GM19239 (cell line): ENCODE measurements around the gene CCDC169.
"Not testable (repeated sequence)": the region's sequence is repeated elsewhere in the genome, so short reads cannot be mapped to it uniquely, and the experiment has no call there.

Experiments
- DNase-seq: peaks from one replicate; pipeline ENCODE4 v3.0.0; 2011; ENCODE audit warnings: low spot score; ENCODE audit not compliant: insufficient read length
- FAIRE-seq: peaks from 2 replicates; lab custom pipeline; 2011; peaks lifted over from hg19 to GRCh38; lab: Jason Lieb, UNC

The CCDC169 gene

DNA sequence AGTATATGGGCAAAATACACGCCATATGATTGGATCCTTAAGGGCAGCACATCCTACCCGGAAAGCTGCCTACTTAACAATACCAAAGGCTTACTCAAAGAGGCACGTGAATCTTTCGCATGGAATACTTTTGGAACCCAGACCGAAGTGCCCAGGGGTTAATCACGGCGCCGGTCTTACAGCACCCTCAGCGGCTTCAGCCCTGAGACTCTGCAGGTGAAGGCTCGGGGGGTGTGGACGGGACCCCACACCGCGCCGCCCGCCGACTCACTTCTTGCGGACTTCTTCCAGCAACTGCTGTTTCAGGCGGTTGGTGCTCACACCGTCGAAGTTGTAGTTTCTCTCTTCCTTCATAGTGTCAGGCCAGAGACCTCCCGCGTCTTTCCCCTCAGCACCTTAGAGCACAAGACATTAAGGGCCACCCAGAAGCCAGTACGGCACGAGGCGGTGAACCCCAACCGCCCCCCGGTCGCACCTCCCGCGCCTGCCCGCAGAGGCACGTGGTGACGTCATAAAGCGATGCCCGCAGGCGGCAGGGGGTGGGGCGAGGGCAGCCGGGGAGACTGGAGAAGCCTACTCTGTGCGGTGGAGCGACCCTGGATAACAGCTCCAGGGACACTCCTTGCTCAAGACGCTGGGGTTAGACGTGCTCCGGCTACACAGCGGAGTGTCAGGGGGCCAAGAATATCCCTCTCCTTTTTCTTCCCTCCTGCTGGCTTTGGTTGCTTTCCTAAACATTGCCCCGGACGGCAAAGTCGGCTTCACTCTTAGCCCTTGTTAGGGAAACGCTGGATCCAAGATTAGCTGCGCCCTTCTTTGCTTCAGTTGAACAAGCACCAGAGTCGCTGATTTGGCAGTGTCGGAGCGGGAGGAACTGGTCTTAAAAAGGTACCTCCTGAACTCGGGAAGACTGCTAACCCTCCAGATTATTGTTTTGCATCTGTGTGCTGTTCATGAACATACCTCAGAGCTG lies at the start of gene CCDC169:
Gene CCDC169 (minus strand): TSS at position 449 of the 973 bp plus-strand sequence. CDS start 95 bp downstream, at position 354.
- DNase-seq (no peak), FAIRE-seq (peak; percentile 77)

DNA sequence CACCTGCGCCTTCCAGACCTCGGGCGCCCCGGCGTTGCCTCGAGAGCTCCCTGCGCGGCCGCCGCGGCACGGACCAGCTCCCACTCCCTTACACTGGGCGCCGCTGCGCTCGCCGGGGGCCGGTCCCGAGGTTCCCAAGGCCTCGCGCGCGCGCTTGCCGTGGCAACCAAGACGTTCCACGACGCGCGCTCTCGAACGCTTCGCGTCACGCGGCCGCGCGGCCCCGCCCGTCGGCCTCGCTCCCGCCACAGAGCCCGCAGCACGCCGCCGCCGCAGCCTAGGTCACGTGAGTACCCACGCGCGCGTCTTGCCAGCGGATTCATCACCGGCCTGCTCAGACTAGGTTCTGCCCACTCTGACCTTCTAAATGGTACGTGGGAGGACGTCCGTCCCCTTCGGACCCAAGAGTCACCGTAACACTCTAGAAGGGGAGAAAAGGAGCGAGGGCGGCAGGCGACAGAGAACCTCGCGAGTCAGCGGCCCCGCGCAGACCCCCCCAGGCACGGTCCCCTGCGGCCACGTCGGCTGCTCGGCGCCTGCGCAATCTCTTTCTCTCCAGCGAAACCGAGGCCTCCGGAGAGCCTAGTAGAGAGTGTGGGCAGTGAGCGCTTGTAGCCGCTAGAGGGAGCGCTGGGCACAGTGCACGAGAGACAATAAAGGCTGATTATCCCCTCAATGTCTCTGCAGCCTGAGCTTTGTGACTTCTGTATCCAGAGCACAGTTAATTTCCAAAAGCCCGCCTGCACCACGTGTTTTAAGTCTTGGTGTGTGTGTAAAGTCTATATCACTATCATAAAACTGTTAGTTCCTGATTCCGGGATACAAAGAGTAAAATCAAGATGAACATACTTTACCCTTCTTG lies 48.8 kb upstream of the CCDC169 start, which contains the start of gene SPART:
Gene SPART (minus strand): TSS at position 173 of the 862 bp plus-strand sequence. CDS start 10,564 bp downstream, outside the sequence.
- FAIRE-seq (peak; percentile 75), DNase-seq (peak; percentile 63)

DNA sequence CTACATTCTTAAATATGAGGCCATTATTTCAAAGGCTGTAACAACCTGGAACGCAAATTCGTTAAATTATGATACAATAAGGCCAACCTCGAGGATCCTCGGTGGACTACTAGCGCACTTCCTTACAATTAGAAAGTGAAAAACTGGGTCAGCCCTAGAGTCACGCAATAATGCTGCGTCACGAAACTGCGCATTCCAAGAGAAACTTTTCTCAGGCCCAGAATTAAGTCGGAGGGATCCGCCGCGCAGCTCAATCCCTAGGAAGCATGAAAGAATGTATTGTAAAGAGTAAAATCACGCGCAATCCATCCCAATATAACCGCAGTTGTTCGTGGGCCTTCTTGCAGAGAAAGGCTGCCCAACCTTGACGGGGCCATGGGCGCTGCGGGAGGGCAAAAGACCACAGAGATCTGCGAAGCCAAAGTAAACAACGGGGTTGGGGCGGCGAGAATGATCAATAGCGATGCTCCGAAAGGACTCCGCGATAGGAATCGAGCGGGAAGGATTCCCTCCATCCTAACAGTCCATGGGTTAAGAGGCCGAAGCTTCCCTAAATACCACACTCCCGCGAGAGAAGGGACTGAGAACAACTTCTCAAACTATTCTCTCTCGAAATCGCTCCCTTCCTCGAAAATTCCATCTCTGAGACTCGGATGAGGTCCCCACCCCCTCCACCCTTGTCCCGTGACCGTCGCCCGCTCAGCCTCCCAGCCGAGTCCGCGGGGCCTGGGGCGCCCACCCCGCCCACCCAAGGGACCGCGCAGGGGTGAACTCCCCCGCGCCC lies 48.0 kb upstream of the CCDC169 start:
- FAIRE-seq (peak; percentile 76), DNase-seq (no peak)

DNA sequence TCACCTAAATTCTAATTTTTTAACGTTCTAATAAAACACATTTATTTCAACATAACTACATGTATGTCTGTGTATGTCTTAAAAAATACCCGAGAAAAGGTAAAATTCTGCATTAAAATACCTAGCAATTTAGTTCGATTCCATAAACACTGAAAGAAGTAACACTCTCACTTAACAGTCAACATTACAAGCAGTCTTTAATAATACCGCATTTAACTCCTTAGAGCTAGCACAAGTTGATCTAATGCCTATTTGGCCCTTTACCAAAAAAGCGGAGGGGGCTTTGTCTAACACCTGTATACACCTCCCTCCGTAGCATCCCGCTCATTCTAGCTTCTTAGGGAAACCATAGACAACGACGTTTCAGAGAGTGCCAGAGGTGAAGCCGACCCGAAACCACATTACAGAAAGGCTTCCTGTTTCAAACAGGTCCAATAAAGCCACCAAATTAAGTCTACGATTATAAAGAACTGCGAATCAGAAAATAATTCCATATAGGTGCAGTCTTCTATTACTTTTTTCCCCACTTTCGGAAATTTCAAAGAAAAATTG lies 47.3 kb upstream of the CCDC169 start:
- FAIRE-seq (no peak), DNase-seq (no peak)

DNA sequence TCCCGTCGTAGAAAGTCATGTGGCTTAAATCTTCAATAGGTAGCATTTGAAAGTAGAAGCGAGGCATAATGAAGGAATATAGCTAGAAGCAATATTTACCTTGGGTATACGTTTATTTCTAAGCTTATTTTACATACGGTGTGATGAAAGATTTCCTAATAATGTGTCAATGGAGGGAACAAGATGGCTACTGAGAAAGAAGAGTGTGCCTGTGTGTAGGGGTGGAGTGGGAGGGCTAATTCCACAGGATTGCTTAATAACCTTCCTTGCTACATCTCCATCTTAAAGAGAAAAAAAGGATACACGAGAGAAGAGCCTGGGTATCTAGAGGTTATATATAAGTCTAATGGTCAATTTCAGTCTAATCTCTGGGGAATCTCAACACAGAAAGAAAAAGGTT lies 46.6 kb upstream of the CCDC169 start:
- DNase-seq (no peak), FAIRE-seq (no peak)

DNA sequence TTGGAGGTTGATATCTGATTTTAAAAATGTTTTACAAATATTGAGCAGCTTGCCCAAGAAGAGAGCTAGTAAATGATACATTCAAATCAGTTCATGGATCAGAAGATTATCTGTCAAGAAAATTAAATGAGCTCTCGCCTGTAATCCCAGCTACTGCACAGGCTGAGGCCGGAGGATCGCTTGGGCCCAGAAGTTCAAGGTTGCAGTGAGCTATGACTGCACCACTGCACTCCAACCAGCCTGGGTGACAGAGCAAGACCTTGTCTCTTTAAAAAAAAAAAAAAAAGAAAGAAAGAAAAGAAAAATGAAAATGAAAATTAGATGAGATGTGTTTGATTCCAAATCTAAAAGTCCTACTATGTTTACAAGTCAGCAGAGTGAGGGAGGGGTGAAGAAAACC lies 46.2 kb upstream of the CCDC169 start:
- FAIRE-seq (no peak), DNase-seq (no peak)

DNA sequence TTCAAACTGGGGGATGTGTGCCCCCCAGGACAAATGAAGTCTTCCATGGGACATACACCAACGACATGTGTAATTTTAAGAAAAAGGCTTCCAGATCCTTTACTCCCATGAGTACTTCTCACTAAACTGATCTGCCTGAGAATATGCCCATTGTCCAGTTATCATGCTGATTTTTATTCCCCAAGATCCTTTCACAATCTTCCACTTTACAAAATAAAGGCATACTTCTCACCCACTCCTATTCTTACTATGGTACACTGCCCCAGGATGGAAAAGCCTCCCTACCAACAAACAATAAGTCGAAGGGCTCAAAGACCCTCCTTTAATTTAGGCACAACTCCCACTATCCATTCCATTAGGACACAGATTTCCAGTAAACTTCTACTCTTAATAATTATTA lies 45.1 kb upstream of the CCDC169 start:
- FAIRE-seq, result no peak

DNA sequence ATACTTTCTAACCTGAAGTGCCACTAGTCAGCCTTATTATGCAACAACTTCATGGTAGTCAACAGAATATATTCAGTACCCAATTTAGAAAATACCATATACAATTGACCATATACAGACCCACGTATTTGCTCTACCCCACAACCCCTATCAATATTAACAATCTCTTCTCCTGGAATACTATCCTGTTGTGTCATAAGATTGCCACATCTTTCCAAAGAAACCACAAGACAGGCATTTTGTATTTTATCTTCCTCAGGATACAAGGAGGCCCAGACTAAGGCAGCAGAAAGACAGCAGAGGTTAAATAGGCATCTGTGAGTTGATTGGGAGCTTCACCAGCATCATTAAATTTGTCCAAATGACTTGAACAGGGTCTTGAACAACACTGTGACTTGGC lies 44.1 kb upstream of the CCDC169 start:
- FAIRE-seq (no peak), DNase-seq (no peak)

More for the DNA sequence above, 45.1 kb upstream of the CCDC169 start:
- DNase-seq, result no peak

DNA sequence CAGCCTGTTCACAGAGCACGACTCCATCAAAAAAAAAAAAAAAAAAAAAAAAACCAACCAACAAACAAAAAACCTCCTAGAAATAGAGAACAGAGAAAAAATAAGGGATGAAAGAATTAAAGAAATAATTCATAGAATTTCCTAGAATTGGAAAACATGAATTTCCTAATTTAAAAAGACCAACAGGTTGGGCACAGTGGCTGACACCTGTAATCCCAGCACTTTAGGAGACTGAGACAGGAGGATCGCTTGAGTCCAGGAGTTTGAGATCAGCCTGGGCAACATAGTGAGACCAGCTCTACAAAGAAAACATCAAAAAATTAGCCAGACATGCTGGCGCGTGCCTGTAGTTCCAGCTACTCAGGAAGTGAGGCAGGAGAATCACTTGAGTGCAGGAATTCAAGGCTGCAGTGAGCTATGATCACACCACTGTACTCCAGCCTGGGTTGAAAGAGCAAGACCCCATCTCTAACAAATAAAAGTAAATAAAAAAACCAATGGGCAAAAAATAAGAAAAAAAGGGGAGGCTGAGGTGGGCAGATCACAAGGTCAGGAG lies 42.1 kb upstream of the CCDC169 start:
- DNase-seq (no peak), FAIRE-seq (no peak)

DNA sequence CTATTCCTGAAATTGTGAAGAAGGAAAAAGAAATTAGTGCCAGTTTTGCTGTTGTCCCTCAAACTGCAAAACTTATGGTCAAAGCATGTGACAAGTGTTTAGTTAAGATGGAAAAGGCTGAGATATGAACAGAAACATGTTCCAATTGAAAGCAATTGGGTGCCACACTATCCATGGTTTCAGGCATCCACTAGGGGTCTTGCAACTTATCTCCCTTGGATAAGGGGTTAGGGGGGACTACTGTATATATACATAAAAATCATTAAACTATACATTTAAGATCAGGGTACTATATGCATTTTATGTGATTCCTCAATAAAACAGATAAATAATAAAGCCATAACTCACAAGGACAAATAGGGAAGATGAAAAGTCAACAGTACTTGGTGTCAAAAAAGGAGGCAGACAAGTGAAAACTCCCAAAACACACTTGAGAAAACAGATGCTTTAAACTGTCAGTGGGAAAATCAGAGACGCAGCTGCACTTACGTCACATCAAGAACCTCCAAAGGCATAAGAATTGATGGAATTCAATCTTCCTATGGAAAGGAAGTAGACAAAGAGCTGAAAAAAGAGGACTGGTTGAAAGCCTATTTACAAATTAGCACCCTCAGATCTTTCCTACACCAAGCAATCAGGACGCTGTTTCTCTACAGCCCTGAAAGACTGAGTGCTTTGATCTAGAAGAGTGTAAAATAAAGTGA lies 40.5 kb upstream of the CCDC169 start:
- DNase-seq (no peak), FAIRE-seq (no peak)

DNA sequence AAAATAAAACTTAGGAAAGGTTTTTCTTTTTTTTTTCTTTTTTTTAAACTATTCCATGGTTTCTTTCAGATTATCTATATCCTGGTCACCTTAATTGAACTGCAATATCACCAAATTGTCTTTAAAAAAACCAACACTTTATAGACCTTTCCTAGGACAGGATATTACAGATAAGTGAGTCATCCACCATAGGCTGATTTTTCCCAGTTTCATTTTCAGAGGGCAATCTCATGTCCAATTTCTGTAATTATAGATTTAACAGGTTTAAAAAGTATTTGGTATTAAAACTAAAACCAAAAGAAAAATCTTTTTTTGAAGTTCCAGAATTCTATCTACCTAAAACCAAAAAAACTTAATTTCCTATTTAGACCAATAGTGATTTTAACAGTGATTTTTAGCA lies 35.4 kb upstream of the CCDC169 start:
- FAIRE-seq (no peak), DNase-seq (no peak)

DNA sequence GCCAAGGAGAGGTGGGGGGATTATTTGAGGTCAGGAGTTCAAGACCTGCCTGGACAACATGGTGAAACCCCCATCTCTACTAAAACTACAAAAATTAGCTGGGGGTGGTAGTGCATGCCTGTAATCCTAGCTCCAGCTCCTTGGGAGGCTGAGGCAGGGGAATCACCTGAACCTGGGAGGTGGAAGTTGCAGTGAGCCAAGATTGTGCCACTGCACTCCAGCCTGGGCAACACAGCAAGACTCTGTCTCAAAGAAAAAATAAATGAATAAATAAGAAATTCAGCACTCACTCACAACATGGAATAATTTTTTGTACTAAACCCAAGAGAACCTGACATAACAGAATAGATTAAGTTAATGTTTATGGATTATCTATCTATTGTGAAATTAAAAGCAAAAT lies 34.6 kb upstream of the CCDC169 start:
- FAIRE-seq, DNase-seq: not testable (repeated sequence)

DNA sequence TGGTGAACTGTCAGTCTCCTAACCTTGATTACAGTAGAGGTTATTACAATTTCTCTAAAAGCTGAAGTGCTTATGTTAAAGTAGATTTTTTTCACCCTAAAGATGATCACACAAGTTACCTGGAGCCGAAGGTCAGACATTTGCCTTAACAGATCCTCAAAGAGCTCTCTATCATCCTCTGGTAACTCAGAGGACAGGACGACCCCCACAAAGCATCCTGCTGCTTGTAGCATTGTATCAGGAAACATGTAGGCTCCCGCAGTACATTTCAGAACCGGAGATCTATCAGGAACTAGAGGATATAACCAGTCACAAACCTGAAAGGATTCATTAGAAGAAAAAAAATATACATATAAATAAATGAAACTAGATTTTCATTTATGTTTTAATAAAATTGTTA lies 33.7 kb upstream of the CCDC169 start:
- DNase-seq, result no peak
- FAIRE-seq, result no peak

DNA sequence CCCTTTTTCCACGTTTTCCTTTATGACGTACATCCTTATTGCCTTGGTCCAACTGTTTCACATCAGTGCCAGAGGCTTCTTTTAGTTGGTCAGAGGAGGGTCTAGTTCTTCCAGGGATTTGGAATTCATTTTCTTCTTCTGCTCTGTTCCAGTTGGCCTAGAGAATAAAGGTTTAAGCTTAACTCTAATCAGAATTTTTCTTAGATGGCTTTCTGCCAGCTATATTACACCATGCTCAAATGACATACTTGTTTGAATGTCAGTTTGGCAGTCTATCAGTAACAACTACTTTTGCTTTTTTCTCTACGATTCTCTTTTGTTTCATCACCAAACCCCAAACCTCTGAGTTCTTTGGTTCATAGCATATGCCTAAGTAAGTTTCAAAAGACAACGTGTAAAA lies 31.7 kb upstream of the CCDC169 start:
- DNase-seq (no peak), FAIRE-seq (no peak)

DNA sequence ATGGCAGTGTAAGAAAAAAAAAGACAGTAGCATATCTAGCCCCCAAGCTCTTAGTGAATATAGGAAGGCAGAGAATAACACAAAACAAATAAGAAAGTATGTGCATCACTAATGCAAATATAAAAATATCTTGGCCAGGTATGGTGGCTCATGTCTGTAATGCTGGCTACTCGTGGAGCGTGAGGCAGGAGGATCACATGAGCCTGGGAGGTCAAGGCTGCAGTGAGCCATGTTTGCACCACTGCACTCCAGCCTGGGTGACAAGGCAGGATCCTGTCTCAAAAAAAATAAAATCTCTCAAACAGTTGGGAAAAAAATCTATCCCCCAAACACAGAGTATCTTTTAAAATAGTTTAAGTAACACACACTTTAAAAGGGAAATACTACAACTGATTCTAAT lies 31.2 kb upstream of the CCDC169 start:
- DNase-seq, result no peak
- FAIRE-seq, result no peak

DNA sequence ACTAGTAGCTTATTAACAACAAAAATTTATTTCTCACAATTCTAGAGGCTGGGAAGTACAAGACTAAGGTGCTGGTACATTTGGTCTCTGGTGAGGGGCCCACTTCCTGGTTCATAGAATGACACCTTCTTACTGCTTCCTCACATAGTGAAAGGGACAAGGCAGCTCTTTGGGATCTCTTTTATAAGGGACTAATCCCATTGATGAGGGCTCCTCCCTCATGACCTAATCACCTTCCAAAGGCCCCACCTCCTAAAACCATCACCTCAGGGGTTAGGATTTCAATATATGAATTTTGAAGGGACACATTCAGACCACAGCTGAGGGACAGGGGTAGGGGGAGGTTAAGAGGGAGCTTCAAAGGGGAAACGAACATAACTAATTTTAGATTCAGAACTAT lies 28.3 kb upstream of the CCDC169 start:
- DNase-seq, result no peak
- FAIRE-seq, result no peak

DNA sequence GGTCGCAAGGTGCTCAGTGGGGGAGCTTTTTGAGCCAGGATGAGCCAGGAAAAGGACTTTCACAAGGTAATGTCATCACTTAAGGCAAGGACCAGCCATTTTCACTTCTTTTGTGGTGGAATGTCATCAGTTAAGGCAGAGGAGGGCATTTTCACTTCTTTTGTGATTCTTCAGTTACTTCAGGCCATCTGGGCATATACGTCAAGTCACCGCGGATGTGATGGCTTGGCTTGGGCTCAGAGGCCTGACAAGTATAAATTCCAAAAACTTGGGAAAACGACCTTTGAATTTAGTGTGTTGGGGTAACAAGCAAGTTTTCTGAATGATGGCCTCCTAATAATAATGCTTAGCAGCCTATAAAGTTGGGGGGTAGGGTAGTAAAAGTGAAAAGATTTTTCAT lies 27.3 kb upstream of the CCDC169 start:
- FAIRE-seq, DNase-seq: not testable (repeated sequence)

DNA sequence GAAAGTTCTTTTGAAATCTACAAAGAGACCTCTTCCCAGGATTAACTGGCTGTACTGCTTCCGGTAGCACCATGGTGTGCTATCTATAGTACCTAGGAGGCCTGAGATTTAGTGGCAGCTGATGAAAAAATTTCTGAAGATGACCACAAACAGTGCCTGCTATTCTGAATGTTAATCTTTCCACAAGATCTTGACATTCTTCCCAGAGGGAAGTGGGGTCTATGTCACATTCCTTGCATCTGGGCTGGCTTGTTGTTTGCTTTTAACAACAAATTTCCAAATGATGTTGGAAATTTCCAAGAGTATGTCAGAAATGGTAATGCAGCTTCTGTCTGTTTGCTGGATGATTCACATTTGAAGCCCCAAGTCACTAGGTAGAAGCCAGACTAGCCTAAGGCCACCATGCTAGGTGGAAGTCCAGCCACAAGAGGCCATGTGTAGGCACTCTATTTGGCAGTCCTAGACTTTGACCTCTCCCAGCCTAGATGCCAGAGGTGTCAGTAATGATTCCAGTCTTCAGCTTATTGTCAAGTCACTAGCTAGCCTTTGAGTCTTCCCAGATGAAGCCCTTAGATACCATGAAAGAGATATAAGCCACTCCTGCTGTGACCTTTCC lies 26.4 kb upstream of the CCDC169 start:
- no peak for DNase-seq

More for the DNA sequence above, 26.4 kb upstream of the CCDC169 start:
- FAIRE-seq, result no peak
